ENCODE data around the gene RAB8A. TPM values are rescaled to one million over a fixed set of nuclear protein-coding genes. Genes with fewer than 3 reads are reported as not detected.

Gene RAB8A
- total RNA-seq, 2 donors from 2014 or later, result 67.7 to 86.0 TPM

DNA sequence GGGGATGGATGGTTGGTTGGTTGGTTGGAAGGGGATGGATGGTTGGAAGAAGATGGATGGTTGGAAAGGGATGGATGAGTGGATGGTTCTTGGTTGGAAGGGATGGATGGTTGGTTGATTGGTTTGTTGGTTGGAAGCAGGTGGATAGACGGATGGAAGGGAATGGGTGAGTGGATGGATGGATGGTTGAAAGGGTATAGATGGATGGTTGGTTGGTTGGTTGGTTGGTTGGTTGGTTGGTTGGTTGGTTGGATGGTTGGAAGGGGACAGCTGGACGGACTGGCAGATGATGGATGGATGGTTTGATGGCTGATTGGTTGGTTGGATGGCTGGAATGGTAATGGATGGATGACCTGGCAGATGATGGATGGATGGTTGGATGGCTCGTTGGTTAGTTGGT lies 20.0 kb downstream of the RAB8A start:
- no peaks in the 10 kb centered on the region for H3K4me1 ChIP-seq (ENCODE audit: control insufficient read depth, insufficient read depth, low read length)
- Mint-ChIP-seq H3K27me3 (ENCODE audit: insufficient read depth) (peaks cover 4% of the 10 kb centered on the region), H3K4me3 (no peak overlapping the region), H3K27ac (no peak overlapping the region), H3K9me3 (peaks cover 1% of the 10 kb centered on the region), H3K4me1 (no peaks in the 10 kb centered on the region), H3K36me3 (ENCODE audit: low read depth) (peaks cover 74% of the 10 kb centered on the region)
- H3K36me3 ChIP-seq (ENCODE audit: control insufficient read depth, insufficient read depth, low read length), result peaks cover 64% of the 10 kb centered on the region
- H3K27me3 ChIP-seq (ENCODE audit: control insufficient read depth, insufficient read depth, low read length, poor library complexity, severe bottlenecking), result no peaks in the 10 kb centered on the region
- 50 to 60% methylated on average over 2 to 3 of the region's 3 CpGs for WGBS, 2 experiments (ENCODE audit: insufficient coverage in 1 of 2, insufficient read length in 1 of 2)
- H3K9ac ChIP-seq (ENCODE audit: extremely low read depth, low read length, poor library complexity, severe bottlenecking), result no peak overlapping the region
- H3K4me3 ChIP-seq (ENCODE audit: low read length), result no peak overlapping the region
- no peak overlapping the region for H3K27ac ChIP-seq (ENCODE audit: low read depth, low read length)
- no peaks in the 10 kb centered on the region for H3K9me3 ChIP-seq (ENCODE audit: control insufficient read depth, low read length)
- no peak for DNase-seq
- TF ChIP-seq, protein P1, sequence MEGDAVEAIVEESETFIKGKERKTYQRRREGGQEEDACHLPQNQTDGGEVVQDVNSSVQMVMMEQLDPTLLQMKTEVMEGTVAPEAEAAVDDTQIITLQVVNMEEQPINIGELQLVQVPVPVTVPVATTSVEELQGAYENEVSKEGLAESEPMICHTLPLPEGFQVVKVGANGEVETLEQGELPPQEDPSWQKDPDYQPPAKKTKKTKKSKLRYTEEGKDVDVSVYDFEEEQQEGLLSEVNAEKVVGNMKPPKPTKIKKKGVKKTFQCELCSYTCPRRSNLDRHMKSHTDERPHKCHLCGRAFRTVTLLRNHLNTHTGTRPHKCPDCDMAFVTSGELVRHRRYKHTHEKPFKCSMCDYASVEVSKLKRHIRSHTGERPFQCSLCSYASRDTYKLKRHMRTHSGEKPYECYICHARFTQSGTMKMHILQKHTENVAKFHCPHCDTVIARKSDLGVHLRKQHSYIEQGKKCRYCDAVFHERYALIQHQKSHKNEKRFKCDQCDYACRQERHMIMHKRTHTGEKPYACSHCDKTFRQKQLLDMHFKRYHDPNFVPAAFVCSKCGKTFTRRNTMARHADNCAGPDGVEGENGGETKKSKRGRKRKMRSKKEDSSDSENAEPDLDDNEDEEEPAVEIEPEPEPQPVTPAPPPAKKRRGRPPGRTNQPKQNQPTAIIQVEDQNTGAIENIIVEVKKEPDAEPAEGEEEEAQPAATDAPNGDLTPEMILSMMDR (conservative IDR thresholded peaks at IDR 0.05), result no peak

DNA sequence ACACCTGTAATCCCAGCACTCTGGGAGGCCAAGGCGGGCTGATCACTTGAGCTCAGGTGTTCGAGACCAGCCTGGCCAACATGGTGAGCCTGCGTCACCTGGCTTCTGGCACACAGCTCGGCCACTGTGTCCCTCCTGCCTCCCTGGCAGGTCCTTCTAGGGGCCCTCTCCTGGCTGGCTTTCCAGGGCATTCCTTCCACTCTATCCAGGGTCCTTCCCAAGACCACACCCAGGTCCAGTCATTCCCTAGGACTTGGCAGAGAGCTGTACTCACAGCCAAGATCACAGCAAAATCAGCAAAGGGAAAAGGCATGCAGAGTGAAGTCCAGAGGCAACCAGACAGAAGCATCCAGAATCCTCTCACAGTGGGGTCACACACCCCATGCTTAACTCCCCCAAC lies 22.1 kb downstream of the RAB8A start:
- Histone ChIP-seq H3K9ac (ENCODE audit: extremely low read depth, low read length, poor library complexity, severe bottlenecking) (no peak overlapping the region), H3K27me3 (ENCODE audit: control insufficient read depth, insufficient read depth, low read length, poor library complexity, severe bottlenecking) (no peaks in the 10 kb centered on the region), H3K4me1 (ENCODE audit: control insufficient read depth, insufficient read depth, low read length) (no peaks in the 10 kb centered on the region), H3K4me3 (ENCODE audit: low read length) (no peak overlapping the region), H3K9me3 (ENCODE audit: control insufficient read depth, low read length) (no peaks in the 10 kb centered on the region), H3K36me3 (ENCODE audit: control insufficient read depth, insufficient read depth, low read length) (peaks cover 54% of the 10 kb centered on the region), H3K27ac (ENCODE audit: low read depth, low read length) (no peak overlapping the region)
- DNase-seq, result no peak
- Mint-ChIP-seq H3K4me1 (no peaks in the 10 kb centered on the region), H3K27ac (no peak overlapping the region), H3K4me3 (no peak overlapping the region), H3K27me3 (ENCODE audit: insufficient read depth) (peaks cover 9% of the 10 kb centered on the region), H3K9me3 (peaks cover 1% of the 10 kb centered on the region), H3K36me3 (ENCODE audit: low read depth) (peaks cover 60% of the 10 kb centered on the region)
- TF ChIP-seq, protein P1 (conservative IDR thresholded peaks at IDR 0.05), result no peak
- 89 to 94% methylated on average over 4 of the region's 4 CpGs for WGBS, 2 experiments (ENCODE audit: insufficient coverage in 1 of 2, insufficient read length in 1 of 2)

DNA sequence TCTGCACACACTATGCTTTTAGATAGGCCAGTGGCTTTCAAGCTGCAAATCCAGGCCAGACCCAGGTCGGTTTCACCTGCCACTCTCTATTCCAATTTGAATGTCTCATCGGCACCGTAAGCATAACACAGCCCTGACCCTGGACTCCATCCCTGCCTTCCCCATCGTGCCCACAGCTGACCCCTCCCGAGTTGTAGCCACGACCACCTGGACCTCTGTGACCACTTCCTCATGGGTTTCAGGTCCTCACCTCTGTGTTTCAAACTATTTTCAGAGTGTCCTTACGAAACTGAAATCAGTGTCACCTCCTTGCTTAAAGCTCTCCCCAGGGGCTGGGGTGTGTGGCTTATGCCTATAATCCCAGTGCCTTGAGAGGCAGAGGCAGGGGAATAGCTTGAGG lies 22.8 kb downstream of the RAB8A start:
- 93 to 96% methylated on average over 6 to 7 of the region's 7 CpGs for WGBS, 2 experiments (ENCODE audit: insufficient coverage in 1 of 2, insufficient read length in 1 of 2)
- H3K27ac Mint-ChIP-seq, result no peak overlapping the region
- peaks cover 12% of the 10 kb centered on the region for H3K27me3 Mint-ChIP-seq (ENCODE audit: insufficient read depth)

More for the DNA sequence above, 22.8 kb downstream of the RAB8A start:
- no peak overlapping the region for H3K9ac ChIP-seq (ENCODE audit: extremely low read depth, low read length, poor library complexity, severe bottlenecking)
- no peaks in the 10 kb centered on the region for H3K27me3 ChIP-seq (ENCODE audit: control insufficient read depth, insufficient read depth, low read length, poor library complexity, severe bottlenecking)
- no peak overlapping the region for H3K4me3 ChIP-seq (ENCODE audit: low read length)
- DNase-seq, result no peak
- H3K27ac ChIP-seq (ENCODE audit: low read depth, low read length), result no peak overlapping the region
- peaks cover 1% of the 10 kb centered on the region for H3K9me3 Mint-ChIP-seq
- no peaks in the 10 kb centered on the region for H3K9me3 ChIP-seq (ENCODE audit: control insufficient read depth, low read length)
- H3K36me3 Mint-ChIP-seq (ENCODE audit: low read depth), result peaks cover 53% of the 10 kb centered on the region
- TF ChIP-seq, protein P1 (conservative IDR thresholded peaks at IDR 0.05), result no peak
- no peaks in the 10 kb centered on the region for H3K4me1 ChIP-seq (ENCODE audit: control insufficient read depth, insufficient read depth, low read length)
- no peaks in the 10 kb centered on the region for H3K4me1 Mint-ChIP-seq
- H3K4me3 Mint-ChIP-seq, result no peak overlapping the region
- peaks cover 48% of the 10 kb centered on the region for H3K36me3 ChIP-seq (ENCODE audit: control insufficient read depth, insufficient read depth, low read length)
